ENCODE measurements around the gene TMED8.

- TF ChIP-seq CTCF (IDR thresholded peaks at IDR 0.05) (no peak), POLR2A (IDR thresholded peaks at IDR 0.05) (no peak), EP300 (IDR thresholded peaks at IDR 0.05) (no peak)
Measured at GRCh38 chr14:77322250-77322902, 54.5 kb downstream of the TMED8 start.

Data from suprapubic skin (tissue), 3 donors.